MM.1S (cell line): ENCODE data around the gene NATD1.

Source experiments
- EZH2 ChIP-seq: fragments of 300-600 bp; sonication (generic); optimal IDR thresholded peaks from 2 replicates; pipeline ENCODE3; 2017; ENCODE audit warnings: low read depth, mild to moderate bottlenecking, antibody characterized with exemption, low read length, mixed read lengths
- TF ChIP-seq, protein P1 (sequence below): fragments of 300-600 bp; sonication (generic); IDR thresholded peaks from 2 replicates; pipeline ENCODE4 v1.5.1; 2016; ENCODE audit warnings: antibody characterized with exemption, low read length, mixed read lengths

DNA sequence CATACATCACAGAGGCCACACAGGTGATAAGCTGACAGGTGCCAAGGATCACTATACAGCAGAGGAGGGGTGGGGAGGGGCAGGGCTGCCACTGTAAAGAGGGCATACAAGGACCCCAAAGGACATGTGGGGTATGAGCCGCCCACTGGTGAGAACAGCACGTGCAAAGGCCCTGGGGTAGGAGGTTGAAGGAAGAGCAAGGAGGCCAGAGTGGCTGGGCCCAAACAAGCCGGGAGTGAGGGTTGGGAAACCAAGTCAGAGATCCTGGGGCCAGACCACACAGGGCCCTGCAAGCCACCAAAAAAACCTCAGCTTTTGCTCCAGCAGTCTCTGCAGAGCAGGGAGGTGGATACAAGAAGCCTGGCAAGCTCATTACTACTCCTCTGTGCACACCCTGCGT lies 6.5 kb downstream of the NATD1 start:
- TF ChIP-seq, protein P1, sequence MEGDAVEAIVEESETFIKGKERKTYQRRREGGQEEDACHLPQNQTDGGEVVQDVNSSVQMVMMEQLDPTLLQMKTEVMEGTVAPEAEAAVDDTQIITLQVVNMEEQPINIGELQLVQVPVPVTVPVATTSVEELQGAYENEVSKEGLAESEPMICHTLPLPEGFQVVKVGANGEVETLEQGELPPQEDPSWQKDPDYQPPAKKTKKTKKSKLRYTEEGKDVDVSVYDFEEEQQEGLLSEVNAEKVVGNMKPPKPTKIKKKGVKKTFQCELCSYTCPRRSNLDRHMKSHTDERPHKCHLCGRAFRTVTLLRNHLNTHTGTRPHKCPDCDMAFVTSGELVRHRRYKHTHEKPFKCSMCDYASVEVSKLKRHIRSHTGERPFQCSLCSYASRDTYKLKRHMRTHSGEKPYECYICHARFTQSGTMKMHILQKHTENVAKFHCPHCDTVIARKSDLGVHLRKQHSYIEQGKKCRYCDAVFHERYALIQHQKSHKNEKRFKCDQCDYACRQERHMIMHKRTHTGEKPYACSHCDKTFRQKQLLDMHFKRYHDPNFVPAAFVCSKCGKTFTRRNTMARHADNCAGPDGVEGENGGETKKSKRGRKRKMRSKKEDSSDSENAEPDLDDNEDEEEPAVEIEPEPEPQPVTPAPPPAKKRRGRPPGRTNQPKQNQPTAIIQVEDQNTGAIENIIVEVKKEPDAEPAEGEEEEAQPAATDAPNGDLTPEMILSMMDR = no peak
- no peak for TF ChIP-seq EZH2
